Stomach (tissue), 4 donors: ENCODE results near the gene STK24.

Source experiments
- POLR2AphosphoS5 ChIP-seq, 3 donors: sonication (generic); formaldehyde crosslinking; IDR thresholded peaks; one replicate each; pipeline ENCODE4 v1.6.1; 2016; ENCODE audit warnings: antibody characterized with exemption in 3 of 3
- TF ChIP-seq, protein P1 (sequence below), 7 experiments: fragments of 450-650 bp in 4 of 7; fragments of 200-600 bp in 3 of 7; sonication (generic) in 3 of 7; IDR thresholded peaks; one replicate each; pipeline ENCODE4 v1.5.1; 2016 to 2019; ENCODE audit warnings: antibody characterized with exemption in 7 of 7, control low read depth in 2 of 7, mild to moderate bottlenecking in 1 of 7

DNA sequence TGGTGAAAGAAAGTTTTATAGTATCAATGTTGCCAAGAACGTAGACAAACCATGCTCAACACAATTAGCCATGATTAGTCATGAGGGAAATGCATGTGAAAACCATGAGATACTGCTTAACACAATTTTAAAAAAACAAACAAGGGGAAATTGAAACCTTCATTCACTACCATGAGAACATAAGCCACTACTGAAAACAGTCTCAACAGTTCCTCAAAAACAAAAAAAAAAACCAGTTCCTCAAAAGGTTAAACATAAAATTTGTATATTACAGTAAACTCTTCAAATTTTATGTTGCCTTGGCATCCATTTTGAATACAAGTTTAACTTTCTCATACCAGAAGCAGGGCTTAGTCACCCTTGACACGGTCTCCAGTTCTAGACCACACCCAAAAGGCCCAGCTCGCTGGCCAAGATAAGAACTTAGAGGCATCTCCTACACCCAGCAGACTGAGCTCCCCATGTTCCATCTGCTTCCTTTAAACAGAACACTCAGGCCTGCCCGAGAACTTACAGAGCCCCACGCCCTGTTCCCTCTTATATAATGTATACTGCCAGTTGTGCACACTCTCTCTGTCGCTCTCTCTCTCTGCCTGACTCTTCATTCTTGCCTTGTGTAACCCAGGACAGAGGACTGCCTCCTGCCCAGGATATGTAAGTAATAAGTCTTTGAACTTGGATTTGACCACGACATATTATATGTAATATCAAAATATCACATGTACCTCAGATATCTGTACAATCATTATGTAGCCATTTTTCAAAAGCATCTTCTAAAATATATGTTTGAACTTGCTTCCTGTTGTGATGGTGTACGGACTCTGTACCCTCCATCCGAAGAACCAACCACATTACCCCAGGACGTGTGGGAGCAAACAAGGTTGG is 67.4 kb downstream of the STK24 start:
- TF ChIP-seq, protein P1, sequence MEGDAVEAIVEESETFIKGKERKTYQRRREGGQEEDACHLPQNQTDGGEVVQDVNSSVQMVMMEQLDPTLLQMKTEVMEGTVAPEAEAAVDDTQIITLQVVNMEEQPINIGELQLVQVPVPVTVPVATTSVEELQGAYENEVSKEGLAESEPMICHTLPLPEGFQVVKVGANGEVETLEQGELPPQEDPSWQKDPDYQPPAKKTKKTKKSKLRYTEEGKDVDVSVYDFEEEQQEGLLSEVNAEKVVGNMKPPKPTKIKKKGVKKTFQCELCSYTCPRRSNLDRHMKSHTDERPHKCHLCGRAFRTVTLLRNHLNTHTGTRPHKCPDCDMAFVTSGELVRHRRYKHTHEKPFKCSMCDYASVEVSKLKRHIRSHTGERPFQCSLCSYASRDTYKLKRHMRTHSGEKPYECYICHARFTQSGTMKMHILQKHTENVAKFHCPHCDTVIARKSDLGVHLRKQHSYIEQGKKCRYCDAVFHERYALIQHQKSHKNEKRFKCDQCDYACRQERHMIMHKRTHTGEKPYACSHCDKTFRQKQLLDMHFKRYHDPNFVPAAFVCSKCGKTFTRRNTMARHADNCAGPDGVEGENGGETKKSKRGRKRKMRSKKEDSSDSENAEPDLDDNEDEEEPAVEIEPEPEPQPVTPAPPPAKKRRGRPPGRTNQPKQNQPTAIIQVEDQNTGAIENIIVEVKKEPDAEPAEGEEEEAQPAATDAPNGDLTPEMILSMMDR (IDR thresholded peaks at IDR 0.05), result no peak
- peak in 2 of 3 donors; percentile 40 to 56 for TF ChIP-seq POLR2AphosphoS5 (IDR thresholded peaks at IDR 0.05)
